Bronchial epithelial cell (primary cell): ENCODE measurements around the gene PTPRN2. TPM values are rescaled to one million over a fixed set of nuclear protein-coding genes. Genes with fewer than 3 reads are reported as not detected.

Experiments
- DNase-seq: peaks from one replicate; pipeline ENCODE4 v3.0.0-alpha.2; 2010; ENCODE audit warnings: low read depth
- FAIRE-seq: peaks from 2 replicates; lab custom pipeline; 2011; peaks lifted over from hg19 to GRCh38; lab: Jason Lieb, UNC
- H3K27me3 ChIP-seq: 2 replicates; pipeline ENCODE4 v1.5.1; 2011; ENCODE audit warnings: low read length; ENCODE audit not compliant: control insufficient read depth, insufficient read depth
- H3K36me3 ChIP-seq: 2 replicates; pipeline ENCODE4 v1.5.1; 2011; ENCODE audit warnings: low read length; ENCODE audit not compliant: control insufficient read depth, insufficient read depth
- H3K4me3 ChIP-seq: 2 replicates; pipeline ENCODE4 v1.5.1; 2011; ENCODE audit warnings: mild to moderate bottlenecking, low read depth, low read length, control low read depth
- CTCF ChIP-seq: IDR thresholded peaks from 2 replicates; pipeline ENCODE4 v1.5.1; 2011; ENCODE audit warnings: mild to moderate bottlenecking, moderate library complexity, low read length, control low read depth, inconsistent platforms; ENCODE audit not compliant: insufficient read depth, severe bottlenecking
- total RNA-seq: library from RNA; depleted of rRNA; stranded (reverse); fragments of >200 nt; gene quantifications from 2 replicates; pipeline ENCODE4 v1.2.1, GENCODE V29; 2014

The PTPRN2 gene
- total RNA-seq, 1 donor from 2014 or later = 1.1 TPM

- DNase-seq (no peak), FAIRE-seq (no peak)
- no peak for TF ChIP-seq CTCF
- Histone ChIP-seq H3K36me3 (no peaks in the 10 kb centered on the region), H3K27me3 (no peaks in the 10 kb centered on the region), H3K4me3 (no peak overlapping the region)
Observed at GRCh38 chr7:158487631-158488151, 99.9 kb downstream of the PTPRN2 start.

DNA sequence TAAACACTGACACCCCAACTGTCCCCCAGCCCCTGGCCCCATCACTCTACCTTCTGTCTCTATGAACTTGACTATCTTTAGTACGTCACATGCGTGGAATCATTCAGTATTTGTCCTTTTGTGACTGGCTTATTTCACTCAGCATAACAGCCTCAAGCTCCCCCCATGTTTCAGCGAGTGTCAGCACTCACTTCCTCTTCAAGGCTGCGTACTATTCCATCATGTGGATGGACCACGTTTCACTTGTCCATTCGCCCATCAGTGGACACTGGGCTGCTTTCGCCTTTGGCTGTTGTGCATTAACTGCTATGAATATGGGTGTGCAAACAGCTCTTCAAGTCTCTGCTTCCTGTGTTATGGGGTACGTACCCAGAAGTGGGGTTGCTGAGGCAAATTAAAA, 100.7 kb downstream of the PTPRN2 start:
- H3K4me3 ChIP-seq = no peak overlapping the region
- no peaks in the 10 kb centered on the region for H3K36me3 ChIP-seq
- FAIRE-seq (no peak), DNase-seq (no peak)
- no peak for TF ChIP-seq CTCF
- no peaks in the 10 kb centered on the region for H3K27me3 ChIP-seq

- no peaks in the 10 kb centered on the region for H3K27me3 ChIP-seq
- H3K4me3 ChIP-seq = no peak overlapping the region
- FAIRE-seq (no peak), DNase-seq (no peak)
- no peak for TF ChIP-seq CTCF
- H3K36me3 ChIP-seq = no peaks in the 10 kb centered on the region
Observed at GRCh38 chr7:158484801-158485531, 102.7 kb downstream of the PTPRN2 start.

GRCh38 chr7:158482480-158482879, 105.1 kb downstream of the PTPRN2 start:
- Histone ChIP-seq H3K27me3 (no peaks in the 10 kb centered on the region), H3K4me3 (no peak overlapping the region), H3K36me3 (no peaks in the 10 kb centered on the region)
- no peak for FAIRE-seq
- TF ChIP-seq CTCF = no peak
- no peak for DNase-seq

DNA sequence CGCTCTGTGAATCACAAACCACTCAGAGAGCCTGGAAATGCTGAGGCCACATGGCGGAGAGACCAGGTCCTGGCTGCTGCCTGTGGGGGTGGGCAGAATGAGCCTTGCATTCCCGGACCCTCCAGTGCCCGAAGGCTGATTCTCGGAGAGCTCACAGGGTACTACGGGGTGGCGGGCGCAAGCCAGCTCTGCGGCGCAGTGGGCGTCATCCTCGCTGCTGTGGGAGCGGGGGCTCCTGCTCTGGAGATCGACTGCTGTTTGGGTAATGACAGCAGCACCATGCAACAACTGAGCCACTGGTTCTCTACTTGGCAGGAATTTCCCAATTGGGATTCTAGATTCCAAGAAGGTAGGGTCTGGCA, 108.0 kb downstream of the PTPRN2 start:
- DNase-seq = no peak
- Histone ChIP-seq H3K36me3 (no peaks in the 10 kb centered on the region), H3K27me3 (no peaks in the 10 kb centered on the region), H3K4me3 (no peak overlapping the region)
- no peak for TF ChIP-seq CTCF
- FAIRE-seq = no peak
